HCT116 (cell line): ENCODE results near the gene CALHM4. TPM values are rescaled to one million over a fixed set of nuclear protein-coding genes. Genes with fewer than 3 reads are reported as not detected.

Experiments
- ATAC-seq: fragments of 200-7000 bp; cut with Tn5 transposase; 2 replicates; pipeline ENCODE4 v1.9.1; 2020; ENCODE audit warnings: mild to moderate bottlenecking, moderate library complexity
- BruUV-seq: library from RNA; stranded (reverse); fragments of 400-500 nt; replicated peaks from 2 replicates; lab custom pipeline; 2021; lab: Mats Ljungman, UMichigan
- CTCF ChIA-PET: fragments of 300-600 bp; sonication (Branson Sonifier 250); formaldehyde crosslinking; loops from one replicate; lab custom pipeline; 2021; ENCODE audit warnings: antibody characterized with exemption; lab: Charles Lee
- POLR2A ChIA-PET: fragments of 300-600, 350-600 bp; sonication (Branson Sonifier 250); formaldehyde crosslinking; loops from one replicate; lab custom pipeline; 2021; ENCODE audit warnings: antibody characterized with exemption; lab: Charles Lee
- RAD21 ChIA-PET, 2 experiments: fragments of 300-600 bp; sonication (Branson Sonifier 250); formaldehyde crosslinking; loops; one replicate each; lab custom pipeline; 2023; ENCODE audit warnings: low total read pairs in 2 of 2; ENCODE audit not compliant: uncharacterized antibody in 2 of 2, unreplicated experiment in 2 of 2, low non-redundant PET in 1 of 2; lab: Charles Lee
- DNase-seq: peaks from one replicate; pipeline ENCODE4 v3.0.0-alpha.2; 2010; ENCODE audit warnings: low read depth, low spot score
- H2AFZ ChIP-seq: fragments of 200-600 bp; shearing (Covaris generic), sonication (generic); 2 replicates; pipeline ENCODE4 v1.6.1; 2017; ENCODE audit warnings: low read depth, mixed run types, mixed read lengths, antibody characterized with exemption, low read length; ENCODE audit not compliant: poor library complexity, severe bottlenecking
- H3K27ac ChIP-seq: 2 replicates; pipeline ENCODE4 v1.5.1; 2012; ENCODE audit warnings: low read depth, low read length
- H3K27me3 ChIP-seq: fragments of 200-600 bp; sonication (generic); 2 replicates; pipeline ENCODE4 v1.6.1; 2016; ENCODE audit warnings: mixed run types, low read length, mixed read lengths; ENCODE audit not compliant: insufficient read depth
- H3K36me3 ChIP-seq, 2 experiments: fragments of 200-500 bp in 1 of 2; fragments of 200-600 bp in 1 of 2; sonication (Bioruptor generic) in 1 of 2; sonication (generic) in 1 of 2; 2 replicates each; pipeline versions ENCODE4 v1.5.1 to v1.6.1; 2014 to 2016; ENCODE audit warnings: low read length in 2 of 2, inconsistent platforms in 1 of 2, mixed read lengths in 1 of 2, mixed run types in 1 of 2; ENCODE audit not compliant: insufficient read depth in 2 of 2, control insufficient read depth in 1 of 2
- H3K4me1 ChIP-seq, 2 experiments: fragments of 200-600 bp in 1 of 2; sonication (generic) in 1 of 2; 2 replicates each; pipeline versions ENCODE4 v1.5.1 to v1.6.1; 2012 to 2017; ENCODE audit warnings: low read length in 2 of 2, inconsistent platforms in 1 of 2, mild to moderate bottlenecking in 1 of 2, mixed read lengths in 1 of 2, mixed run types in 1 of 2, moderate library complexity in 1 of 2; ENCODE audit not compliant: insufficient read depth in 2 of 2, control insufficient read depth in 1 of 2
- H3K4me2 ChIP-seq: fragments of 200-600 bp; sonication (generic); 2 replicates; pipeline ENCODE4 v1.6.1; 2017; ENCODE audit warnings: mixed run types, low read length, mixed read lengths
- H3K4me3 ChIP-seq, 2 experiments: fragments of 200-600 bp in 1 of 2; sonication (generic) in 1 of 2; replicated peaks in 1 of 2; 2 replicates each; pipeline ENCODE4 v1.5.1; 2011 to 2016; ENCODE audit warnings: low read length in 2 of 2, control low read depth in 1 of 2, low read depth in 1 of 2, mild to moderate bottlenecking in 1 of 2, mixed read lengths in 1 of 2, mixed run types in 1 of 2
- H3K79me2 ChIP-seq: fragments of 200-600 bp; sonication (generic); 2 replicates; pipeline ENCODE4 v1.6.1; 2017; ENCODE audit warnings: mild to moderate bottlenecking, mixed run types, low read length, moderate library complexity, mixed read lengths; ENCODE audit not compliant: insufficient read depth
- H3K9ac ChIP-seq: fragments of 200-600 bp; sonication (generic); 2 replicates; pipeline ENCODE4 v1.6.1; 2016; ENCODE audit warnings: low read length, mixed read lengths
- H3K9me2 ChIP-seq: fragments of 200-600 bp; sonication (generic), shearing (Covaris generic); 2 replicates; pipeline ENCODE4 v1.6.1; 2017; ENCODE audit warnings: mixed run types, mild to moderate bottlenecking, moderate library complexity; ENCODE audit not compliant: insufficient read depth
- H3K9me3 ChIP-seq, 2 experiments: fragments of 200-500 bp in 1 of 2; fragments of 200-600 bp in 1 of 2; sonication (Bioruptor generic) in 1 of 2; sonication (generic) in 1 of 2; 2 replicates each; pipeline ENCODE4 v1.6.1; 2014 to 2017; ENCODE audit warnings: low read length in 2 of 2, mixed read lengths in 2 of 2, inconsistent platforms in 1 of 2, low read depth in 1 of 2, mild to moderate bottlenecking in 1 of 2, mixed run types in 1 of 2, moderate library complexity in 1 of 2; ENCODE audit not compliant: control insufficient read depth in 1 of 2, insufficient read depth in 1 of 2
- H4K20me1 ChIP-seq: fragments of 200-600 bp; sonication (generic), shearing (Covaris generic); 2 replicates; pipeline ENCODE4 v1.6.1; 2017; ENCODE audit warnings: mixed run types, mild to moderate bottlenecking, moderate library complexity; ENCODE audit not compliant: insufficient read depth
- CEBPB ChIP-seq: IDR thresholded peaks from 2 replicates; pipeline ENCODE4 v1.6.1; 2012; ENCODE audit warnings: low read depth
- EGR1 ChIP-seq: IDR thresholded peaks from 2 replicates; pipeline ENCODE4 v1.6.1; 2012; ENCODE audit warnings: low read depth
- EZH2 ChIP-seq: fragments of 200-600 bp; sonication (generic); IDR thresholded peaks from 2 replicates; pipeline ENCODE4 v1.6.1; 2017; ENCODE audit warnings: antibody characterized with exemption, mixed run types
- EZH2phosphoT487 ChIP-seq: fragments of 200-600 bp; IDR thresholded peaks from 2 replicates; pipeline ENCODE4 v1.6.1; 2018; ENCODE audit warnings: antibody characterized with exemption, borderline replicate concordance
- JUND ChIP-seq: IDR thresholded peaks from 2 replicates; pipeline ENCODE4 v1.6.1; 2012
- POLR2AphosphoS5 ChIP-seq: IDR thresholded peaks from 2 replicates; pipeline ENCODE4 v1.6.1; 2011; ENCODE audit warnings: mild to moderate bottlenecking, low read depth, low read length, moderate library complexity
- SIN3A ChIP-seq: IDR thresholded peaks from 2 replicates; pipeline ENCODE4 v1.6.1; 2012; ENCODE audit warnings: low read depth
- SRF ChIP-seq: IDR thresholded peaks from 2 replicates; pipeline ENCODE4 v1.6.1; 2012; ENCODE audit warnings: low read depth
- ZNF274 ChIP-seq: fragments of 200-500 bp; sonication (Bioruptor generic); IDR thresholded peaks from 2 replicates; pipeline ENCODE4 v1.6.1; 2014; ENCODE audit warnings: mild to moderate bottlenecking, low read depth, low read length, inconsistent platforms
- intact Hi-C: fragments of 100-400 bp; cut with micrococcal nuclease; formaldehyde crosslinking; loops from 2 replicates; pipeline ENCODE4 v1.10.0; 2022
- total RNA-seq: library from RNA; stranded (reverse); gene quantifications from one replicate; pipeline ENCODE4 v1.2.1, GENCODE V29; 2021; ENCODE audit not compliant: unreplicated experiment
- TF ChIP-seq, protein P1 (sequence below): IDR thresholded peaks from 2 replicates; pipeline ENCODE4 v1.6.1; 2012
- TF ChIP-seq, protein P2 (sequence below): IDR thresholded peaks from 2 replicates; pipeline ENCODE4 v1.6.1; 2012
- TF ChIP-seq, protein P3 (sequence below): IDR thresholded peaks from 2 replicates; pipeline ENCODE4 v1.6.1; 2011; ENCODE audit warnings: mild to moderate bottlenecking, low read length, moderate library complexity; ENCODE audit not compliant: insufficient replicate concordance; ENCODE audit errors: extremely low read depth

CALHM4 gene
- total RNA-seq, 1 experiment from 2014 or later: not detected

DNA sequence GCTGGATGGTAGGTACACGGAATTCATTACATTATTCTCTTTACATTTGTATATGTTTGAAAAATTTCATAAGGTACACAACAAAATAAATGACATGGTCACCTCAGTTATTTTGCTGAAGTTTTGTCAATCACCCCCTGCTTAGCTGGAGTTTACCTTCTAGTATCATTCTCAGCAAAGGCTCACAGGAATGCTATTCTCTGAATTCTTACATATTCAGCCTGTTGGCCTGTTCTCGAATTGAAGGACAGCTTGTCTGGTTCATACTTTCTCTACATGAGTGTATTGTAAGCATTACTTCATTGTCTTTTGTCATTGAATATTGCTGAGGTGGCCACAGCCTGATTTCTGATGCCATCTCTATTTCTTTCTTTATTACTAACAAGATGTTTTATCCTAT is 29.3 kb upstream of the CALHM4 start:
- ChIA-PET RAD21 (no interaction called here), CTCF (interaction anchor here (1.2 kb wide), 1 partner anchor 13 kb away, joined by 4 read pairs; the partner anchor contains the start of gene CALHM5), POLR2A (interaction anchor here (0.9 kb wide), 1 partner anchor 13 kb away, joined by 3 read pairs; the partner anchor contains the start of gene CALHM5)
- H3K36me3 ChIP-seq: no peaks in the 10 kb centered on the region
- H3K9me3 ChIP-seq: no peaks in the 10 kb centered on the region
- no peak overlapping the region for H3K4me3 ChIP-seq
- no peaks in the 10 kb centered on the region for H3K9me2 ChIP-seq
- no peak overlapping the region for H3K27ac ChIP-seq
- no TSS peak for BruUV-seq
- intact Hi-C loops: no loop called here
- H3K79me2 ChIP-seq: no peaks in the 10 kb centered on the region
- no peak overlapping the region for H3K4me2 ChIP-seq
- no peak overlapping the region for H3K9ac ChIP-seq
- no peak for DNase-seq
- no peaks in the 10 kb centered on the region for H4K20me1 ChIP-seq
- H2AFZ ChIP-seq: no peak overlapping the region
- H3K27me3 ChIP-seq: no peaks in the 10 kb centered on the region
- no peak for ATAC-seq
- TF ChIP-seq SRF (no peak), ZNF274 (no peak), CEBPB (no peak), SIN3A (no peak), JUND (no peak), EGR1 (no peak), EZH2 (no peak), POLR2AphosphoS5 (no peak), EZH2phosphoT487 (no peak)
- TF ChIP-seq, protein P1, sequence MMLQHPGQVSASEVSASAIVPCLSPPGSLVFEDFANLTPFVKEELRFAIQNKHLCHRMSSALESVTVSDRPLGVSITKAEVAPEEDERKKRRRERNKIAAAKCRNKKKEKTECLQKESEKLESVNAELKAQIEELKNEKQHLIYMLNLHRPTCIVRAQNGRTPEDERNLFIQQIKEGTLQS: no peak
- TF ChIP-seq, protein P2, sequence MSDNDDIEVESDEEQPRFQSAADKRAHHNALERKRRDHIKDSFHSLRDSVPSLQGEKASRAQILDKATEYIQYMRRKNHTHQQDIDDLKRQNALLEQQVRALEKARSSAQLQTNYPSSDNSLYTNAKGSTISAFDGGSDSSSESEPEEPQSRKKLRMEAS: no peak
- TF ChIP-seq, protein P3, sequence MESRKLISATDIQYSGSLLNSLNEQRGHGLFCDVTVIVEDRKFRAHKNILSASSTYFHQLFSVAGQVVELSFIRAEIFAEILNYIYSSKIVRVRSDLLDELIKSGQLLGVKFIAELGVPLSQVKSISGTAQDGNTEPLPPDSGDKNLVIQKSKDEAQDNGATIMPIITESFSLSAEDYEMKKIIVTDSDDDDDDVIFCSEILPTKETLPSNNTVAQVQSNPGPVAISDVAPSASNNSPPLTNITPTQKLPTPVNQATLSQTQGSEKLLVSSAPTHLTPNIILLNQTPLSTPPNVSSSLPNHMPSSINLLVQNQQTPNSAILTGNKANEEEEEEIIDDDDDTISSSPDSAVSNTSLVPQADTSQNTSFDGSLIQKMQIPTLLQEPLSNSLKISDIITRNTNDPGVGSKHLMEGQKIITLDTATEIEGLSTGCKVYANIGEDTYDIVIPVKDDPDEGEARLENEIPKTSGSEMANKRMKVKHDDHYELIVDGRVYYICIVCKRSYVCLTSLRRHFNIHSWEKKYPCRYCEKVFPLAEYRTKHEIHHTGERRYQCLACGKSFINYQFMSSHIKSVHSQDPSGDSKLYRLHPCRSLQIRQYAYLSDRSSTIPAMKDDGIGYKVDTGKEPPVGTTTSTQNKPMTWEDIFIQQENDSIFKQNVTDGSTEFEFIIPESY: no peak
- TF ChIP-seq, all 23 proteins: peak for 0
- H3K4me1 ChIP-seq: peaks cover 3 to 12% of the 10 kb centered on the region in 2 experiments; a peak in 3 of 4 replicates
